Spleen (tissue), 7 donors: Measurements from ENCODE around the gene ATM.

Experiments used
- POLR2A ChIP-seq, 3 donors: fragments of 450-650 bp; IDR thresholded peaks; one replicate each; pipeline ENCODE4 v1.5.1; 2017; ENCODE audit warnings: antibody characterized with exemption in 3 of 3, mild to moderate bottlenecking in 1 of 3
- TF ChIP-seq, protein P1 (sequence below), 11 experiments: fragments of 200-600 bp in 7 of 11; fragments of 450-650 bp in 4 of 11; sonication (generic) in 4 of 11; IDR thresholded peaks in 8 of 11; conservative IDR thresholded peaks in 3 of 11; 1 replicate in 7 of 11; 2 replicates in 4 of 11; pipeline versions ENCODE4 v1.4.0 to v1.8.0; 2016 to 2021; ENCODE audit warnings: antibody characterized with exemption in 11 of 11, inconsistent platforms in 4 of 11, mild to moderate bottlenecking in 1 of 11
- donor health status: DM: no; HTN: no; CAD: no; lungs with moderate emphysema.
- donor health status: DM: no; HTN: no; CAD: no.
- donor health status: DM: no; HTN: no; CAD: no.

DNA sequence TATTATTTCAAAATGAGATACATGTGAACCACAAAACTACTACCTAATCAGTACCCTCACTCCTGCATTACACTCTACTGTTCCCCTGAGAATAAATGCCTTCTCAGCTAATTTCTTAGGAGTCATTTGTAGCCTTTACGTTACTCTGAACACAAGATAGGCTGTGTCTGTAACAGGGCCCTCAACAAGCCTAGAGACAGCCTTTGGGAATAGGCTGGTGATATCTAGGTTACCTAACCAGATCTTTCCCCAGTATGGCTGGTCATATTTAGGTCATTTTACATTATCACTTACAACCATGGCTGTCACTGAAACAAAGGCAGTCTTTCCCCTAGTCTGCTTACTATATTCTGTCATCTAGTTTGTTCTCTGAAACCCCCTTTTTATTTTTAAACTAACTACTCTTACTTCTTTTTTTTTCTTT lies 14.2 kb downstream of the ATM start:
- TF ChIP-seq POLR2A (IDR thresholded peaks at IDR 0.05) = no peak
- TF ChIP-seq, protein P1, sequence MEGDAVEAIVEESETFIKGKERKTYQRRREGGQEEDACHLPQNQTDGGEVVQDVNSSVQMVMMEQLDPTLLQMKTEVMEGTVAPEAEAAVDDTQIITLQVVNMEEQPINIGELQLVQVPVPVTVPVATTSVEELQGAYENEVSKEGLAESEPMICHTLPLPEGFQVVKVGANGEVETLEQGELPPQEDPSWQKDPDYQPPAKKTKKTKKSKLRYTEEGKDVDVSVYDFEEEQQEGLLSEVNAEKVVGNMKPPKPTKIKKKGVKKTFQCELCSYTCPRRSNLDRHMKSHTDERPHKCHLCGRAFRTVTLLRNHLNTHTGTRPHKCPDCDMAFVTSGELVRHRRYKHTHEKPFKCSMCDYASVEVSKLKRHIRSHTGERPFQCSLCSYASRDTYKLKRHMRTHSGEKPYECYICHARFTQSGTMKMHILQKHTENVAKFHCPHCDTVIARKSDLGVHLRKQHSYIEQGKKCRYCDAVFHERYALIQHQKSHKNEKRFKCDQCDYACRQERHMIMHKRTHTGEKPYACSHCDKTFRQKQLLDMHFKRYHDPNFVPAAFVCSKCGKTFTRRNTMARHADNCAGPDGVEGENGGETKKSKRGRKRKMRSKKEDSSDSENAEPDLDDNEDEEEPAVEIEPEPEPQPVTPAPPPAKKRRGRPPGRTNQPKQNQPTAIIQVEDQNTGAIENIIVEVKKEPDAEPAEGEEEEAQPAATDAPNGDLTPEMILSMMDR (IDR thresholded peaks at IDR 0.05 in 8 of 11, conservative IDR thresholded peaks at IDR 0.05 in 3 of 11) = no peak
